ENCODE results near the gene PALLD. TPM values are rescaled to one million over a fixed set of nuclear protein-coding genes. Genes with fewer than 3 reads are reported as not detected.

The PALLD gene
- total RNA-seq, 4 donors from 2014 or later: 71.8 to 106 (median 83.3) TPM

GRCh38 chr4:168841672-168842019, 344.8 kb downstream of the PALLD start:
- H3K4me1 ChIP-seq: peaks cover 66% of the 10 kb centered on the region
- DNase-seq (ENCODE audit: low spot score in 2 of 2): no peak
- no peak overlapping the region for H3K4me3 ChIP-seq
- peak overlapping the region; percentile 82 for H3K27ac ChIP-seq
- TF ChIP-seq EP300 (IDR thresholded peaks at IDR 0.05): no peak
- no peak for TF ChIP-seq POLR2AphosphoS5 (IDR thresholded peaks at IDR 0.05)
- TF ChIP-seq POLR2A (IDR thresholded peaks at IDR 0.05): no peak
- TF ChIP-seq CTCF (IDR thresholded peaks at IDR 0.05): no peak
- no peaks in the 10 kb centered on the region for H3K36me3 ChIP-seq
- no peaks in the 10 kb centered on the region for H3K27me3 ChIP-seq
- H3K9me3 ChIP-seq: no peaks in the 10 kb centered on the region

GRCh38 chr4:168842186-168842585, 345.3 kb downstream of the PALLD start:
- no peak for DNase-seq (ENCODE audit: low spot score in 2 of 2)
- Histone ChIP-seq H3K27me3 (no peaks in the 10 kb centered on the region), H3K4me3 (no peak overlapping the region), H3K36me3 (no peaks in the 10 kb centered on the region), H3K4me1 (peaks cover 66% of the 10 kb centered on the region), H3K9me3 (no peaks in the 10 kb centered on the region), H3K27ac (peak overlapping the region; percentile 82)
- 61% methylated on average over 1 of the region's 1 CpG for WGBS
- TF ChIP-seq CTCF (IDR thresholded peaks at IDR 0.05) (no peak), POLR2AphosphoS5 (IDR thresholded peaks at IDR 0.05) (no peak), EP300 (IDR thresholded peaks at IDR 0.05) (no peak), POLR2A (IDR thresholded peaks at IDR 0.05) (no peak)

GRCh38 chr4:168843635-168844034, 346.8 kb downstream of the PALLD start:
- Histone ChIP-seq H3K9me3 (no peaks in the 10 kb centered on the region), H3K4me3 (no peak overlapping the region), H3K4me1 (peaks cover 71% of the 10 kb centered on the region), H3K27me3 (no peaks in the 10 kb centered on the region), H3K27ac (peak overlapping the region; percentile 82), H3K36me3 (no peaks in the 10 kb centered on the region)
- no peak for TF ChIP-seq POLR2AphosphoS5 (IDR thresholded peaks at IDR 0.05)
- TF ChIP-seq POLR2A (IDR thresholded peaks at IDR 0.05): no peak
- TF ChIP-seq CTCF (IDR thresholded peaks at IDR 0.05): no peak
- no peak for TF ChIP-seq EP300 (IDR thresholded peaks at IDR 0.05)
- 61% methylated on average over 7 of the region's 7 CpGs for WGBS
- DNase-seq (ENCODE audit: low spot score in 2 of 2): no peak

GRCh38 chr4:168844353-168845049, 347.6 kb downstream of the PALLD start:
- H3K36me3 ChIP-seq: no peaks in the 10 kb centered on the region
- H3K27me3 ChIP-seq: no peaks in the 10 kb centered on the region
- WGBS: 31% methylated on average over 8 of the region's 8 CpGs
- no peak for DNase-seq (ENCODE audit: low spot score in 2 of 2)
- no peak for TF ChIP-seq POLR2A (IDR thresholded peaks at IDR 0.05)
- peak in 1 of 3 donors; percentile 22 for TF ChIP-seq POLR2AphosphoS5 (IDR thresholded peaks at IDR 0.05)
- peaks cover 79% of the 10 kb centered on the region for H3K4me1 ChIP-seq
- H3K4me3 ChIP-seq: no peak overlapping the region
- H3K27ac ChIP-seq: peak overlapping the region; percentile 82
- no peaks in the 10 kb centered on the region for H3K9me3 ChIP-seq

GRCh38 chr4:168845897-168846296, 349.0 kb downstream of the PALLD start:
- H3K4me1 ChIP-seq: peaks cover 73% of the 10 kb centered on the region
- H3K4me3 ChIP-seq: no peak overlapping the region

More at GRCh38 chr4:168845897-168846296, 349.0 kb downstream of the PALLD start:
- Histone ChIP-seq H3K9me3 (no peaks in the 10 kb centered on the region), H3K27ac (peak overlapping the region; percentile 82), H3K36me3 (no peaks in the 10 kb centered on the region), H3K27me3 (no peaks in the 10 kb centered on the region)
- 90% methylated on average over 2 of the region's 2 CpGs for WGBS
- no peak for TF ChIP-seq POLR2A (IDR thresholded peaks at IDR 0.05)
- no peak for TF ChIP-seq EP300 (IDR thresholded peaks at IDR 0.05)
- no peak for TF ChIP-seq POLR2AphosphoS5 (IDR thresholded peaks at IDR 0.05)
- TF ChIP-seq CTCF (IDR thresholded peaks at IDR 0.05): no peak
- DNase-seq (ENCODE audit: low spot score in 2 of 2): no peak

All from suprapubic skin (tissue), 4 donors.